Stimulated activated CD8-positive, alpha-beta memory T cell treated with anti-CD3 and anti-CD28 coated beads, Interleukin-15, amount 100 ng/mL, for 24 hours (primary cell): ENCODE measurements around the gene SLC52A1.
"Not testable (repeated sequence)": the region's sequence is repeated elsewhere in the genome, so short reads cannot be mapped to it uniquely, and the experiment has no call there.

Experiments
- DNase-seq: peaks from one replicate; pipeline ENCODE4 v3.0.0-alpha.2; 2020; ENCODE audit warnings: low read depth

The SLC52A1 gene

GRCh38 chr17:5031365-5032082 lies 3.7 kb downstream of the SLC52A1 start:
- peak; percentile 66 for DNase-seq

- not testable (repeated sequence) for DNase-seq
Measured at GRCh38 chr17:5030168-5030567, 5.1 kb downstream of the SLC52A1 start.

DNA sequence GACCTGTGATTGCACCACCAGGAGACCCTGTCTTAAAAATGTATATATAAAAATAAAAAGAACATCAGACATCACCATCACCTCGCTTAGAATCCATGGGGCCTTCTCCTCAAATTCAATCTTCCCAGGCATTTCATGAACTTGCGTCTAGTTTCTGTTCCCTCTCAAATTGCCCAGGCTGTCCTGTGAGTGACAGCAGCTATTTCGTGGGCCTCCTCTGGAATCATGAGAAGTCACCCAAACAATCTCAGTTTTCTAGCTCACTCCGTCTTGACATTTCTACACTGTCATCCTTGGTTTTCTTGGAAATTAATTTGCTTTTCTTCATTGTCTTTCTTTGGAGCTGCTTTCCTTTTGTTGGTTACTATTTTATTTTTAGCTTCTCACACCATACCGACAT lies 7.3 kb downstream of the SLC52A1 start:
- no peak for DNase-seq

- no peak for DNase-seq
Measured at GRCh38 chr17:5027299-5027698, 7.9 kb downstream of the SLC52A1 start.

GRCh38 chr17:5024604-5025003 lies 10.6 kb downstream of the SLC52A1 start:
- no peak for DNase-seq

- no peak for DNase-seq
Measured at GRCh38 chr17:5023588-5024147, 11.6 kb downstream of the SLC52A1 start.

GRCh38 chr17:5022171-5022711 lies 13.0 kb downstream of the SLC52A1 start:
- no peak for DNase-seq

GRCh38 chr17:5020502-5021023 lies 14.7 kb downstream of the SLC52A1 start:
- DNase-seq, result no peak

DNA sequence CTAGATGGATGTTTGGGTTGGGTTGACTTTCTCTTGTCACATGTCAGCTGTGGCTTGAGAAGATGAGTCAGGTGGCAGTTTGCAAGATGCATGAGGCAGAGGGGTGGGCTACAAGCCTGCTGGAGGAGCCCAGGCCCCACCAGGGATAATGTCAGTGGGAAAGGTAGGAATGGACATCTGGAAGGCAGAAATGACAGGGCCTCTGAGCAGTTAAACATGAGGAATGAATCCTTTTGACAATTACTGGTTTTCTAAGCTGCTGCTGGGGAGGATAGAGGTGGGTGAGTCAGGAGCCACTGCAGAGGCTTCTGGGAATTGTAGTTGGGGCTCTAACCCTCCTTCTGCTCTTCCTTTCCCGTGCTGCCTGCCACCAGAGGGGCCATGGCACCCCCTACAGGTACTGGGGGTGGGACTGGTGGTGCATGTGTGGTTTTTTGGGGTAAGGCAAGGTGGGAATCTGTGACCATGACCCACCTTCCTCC lies 15.7 kb downstream of the SLC52A1 start:
- no peak for DNase-seq

DNA sequence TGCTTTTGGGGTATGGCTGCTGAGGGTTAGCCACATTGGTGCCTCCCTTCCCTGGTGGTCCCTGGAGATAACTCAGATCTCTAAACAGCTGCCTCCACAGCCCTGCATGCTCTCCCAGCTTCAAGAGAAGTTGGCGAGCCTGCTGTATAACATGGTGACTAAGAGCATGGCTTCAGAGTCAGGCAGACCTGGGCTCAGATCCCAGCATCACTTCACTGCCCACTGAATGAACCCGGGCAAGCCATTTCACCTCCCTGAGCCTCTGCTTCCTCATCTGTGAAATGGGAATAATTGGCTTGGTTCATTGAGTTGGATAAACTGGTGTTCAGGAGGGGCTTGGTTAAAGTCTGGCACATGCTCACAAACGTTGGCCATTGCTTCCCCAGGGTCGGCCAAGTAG lies 20.9 kb downstream of the SLC52A1 start:
- DNase-seq, result no peak

DNA sequence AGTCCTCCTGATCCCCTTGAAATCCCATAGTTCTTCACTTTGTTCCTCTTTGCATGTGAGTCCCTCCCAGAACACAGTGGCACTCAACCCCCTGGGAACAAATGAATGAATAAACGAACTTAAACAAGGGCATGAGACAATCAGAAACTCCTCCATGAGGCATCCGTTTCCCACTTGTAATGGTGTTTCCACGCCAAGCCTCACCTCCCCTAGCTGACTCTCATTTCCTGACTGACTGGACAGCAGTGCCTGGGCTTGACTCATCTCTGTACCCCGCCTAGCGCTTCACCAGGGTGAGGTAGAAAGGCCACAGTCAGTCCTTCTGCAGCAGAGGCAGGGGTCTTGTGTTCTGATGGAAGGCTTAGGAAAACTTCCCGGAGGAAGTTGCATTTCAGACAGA lies 23.3 kb downstream of the SLC52A1 start:
- DNase-seq, result no peak

- no peak for DNase-seq
Measured at GRCh38 chr17:5003214-5003867, 31.9 kb downstream of the SLC52A1 start.

- DNase-seq, result no peak
Measured at GRCh38 chr17:5002121-5002788, 33.0 kb downstream of the SLC52A1 start.

DNA sequence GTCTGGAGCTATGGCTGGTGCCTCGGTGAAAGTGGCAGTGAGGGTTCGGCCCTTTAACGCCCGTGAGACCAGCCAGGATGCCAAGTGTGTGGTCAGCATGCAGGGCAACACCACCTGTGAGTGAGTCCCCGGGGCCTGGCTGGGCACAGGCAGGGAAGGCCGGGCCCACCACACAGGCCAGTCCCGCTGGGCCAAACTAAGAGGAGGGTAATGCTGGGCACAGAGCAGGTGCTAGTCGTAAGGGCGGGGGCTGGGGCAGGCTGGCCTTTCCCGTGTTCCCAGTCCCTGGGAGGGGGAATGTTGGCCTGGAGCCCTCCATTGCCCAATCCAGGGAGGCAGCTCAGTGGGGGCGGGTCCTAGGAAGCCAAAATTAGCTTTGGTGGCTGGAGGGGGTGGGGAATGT lies 35.0 kb downstream of the SLC52A1 start:
- no peak for DNase-seq

DNA sequence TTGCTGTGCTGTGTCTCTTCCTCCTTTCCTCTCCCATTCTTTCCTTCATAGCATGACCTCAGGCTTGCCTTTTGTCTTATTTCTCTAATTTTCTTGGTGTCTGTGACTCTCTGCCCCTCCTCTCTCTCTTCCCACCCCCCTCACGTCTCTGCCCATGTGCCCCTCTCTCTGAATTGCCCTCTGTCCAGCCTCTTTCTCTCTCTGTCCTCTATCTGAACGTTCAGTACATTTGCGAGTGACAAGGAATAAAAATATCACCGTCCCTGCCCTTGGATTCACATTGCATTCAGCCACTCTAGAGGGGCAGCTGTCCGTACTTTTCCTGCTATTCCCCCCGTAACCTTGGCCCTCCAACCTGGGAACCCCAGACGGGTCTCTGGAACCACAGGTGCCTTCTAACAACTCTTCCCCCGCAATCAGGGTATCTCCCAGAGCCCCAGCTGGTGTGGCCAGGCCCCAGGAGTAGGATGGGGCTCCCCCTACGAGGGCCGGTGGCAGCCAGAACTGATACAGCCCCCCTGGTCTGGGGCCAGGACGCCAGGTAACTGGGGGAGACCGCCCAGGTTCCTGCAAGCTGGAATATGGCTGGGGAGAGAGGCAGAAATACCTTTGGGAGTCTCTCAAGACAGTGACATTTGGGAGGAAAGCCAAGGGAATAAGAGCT lies 35.7 kb downstream of the SLC52A1 start:
- DNase-seq, result no peak

DNA sequence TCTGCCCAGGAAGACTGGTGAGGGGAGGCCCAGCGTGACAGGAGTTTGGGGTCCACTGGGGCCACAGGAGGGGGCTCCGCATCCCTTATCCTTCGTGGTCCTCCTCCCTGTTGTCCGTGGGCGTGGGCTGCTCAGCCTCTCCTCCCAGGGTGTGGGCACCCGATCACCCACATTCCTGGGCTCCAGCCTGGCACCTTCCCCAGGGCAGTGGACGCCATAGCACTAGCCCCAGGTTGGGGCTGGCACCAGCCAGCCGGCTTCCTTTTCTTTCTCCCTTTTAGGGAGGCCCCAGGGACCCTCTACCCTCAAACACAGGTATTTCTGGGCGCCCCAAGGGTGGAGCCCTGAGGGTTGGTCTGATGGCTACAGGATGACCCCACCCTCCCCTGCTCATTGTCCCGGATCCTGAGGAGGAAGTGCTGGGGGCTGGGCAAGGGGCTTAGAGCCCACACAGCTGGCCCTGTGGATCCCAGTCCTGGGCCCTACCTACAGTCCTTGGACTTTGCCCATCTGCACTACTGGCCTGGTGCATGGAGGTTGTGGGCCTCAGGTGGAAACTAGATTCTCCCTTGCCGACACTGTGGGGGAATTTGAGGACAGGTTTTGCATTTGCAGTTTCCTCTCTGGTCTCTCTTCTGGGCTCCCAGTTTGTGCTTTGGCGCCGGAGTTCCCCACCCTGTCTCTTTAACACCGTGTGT lies 36.3 kb downstream of the SLC52A1 start:
- no peak for DNase-seq

DNA sequence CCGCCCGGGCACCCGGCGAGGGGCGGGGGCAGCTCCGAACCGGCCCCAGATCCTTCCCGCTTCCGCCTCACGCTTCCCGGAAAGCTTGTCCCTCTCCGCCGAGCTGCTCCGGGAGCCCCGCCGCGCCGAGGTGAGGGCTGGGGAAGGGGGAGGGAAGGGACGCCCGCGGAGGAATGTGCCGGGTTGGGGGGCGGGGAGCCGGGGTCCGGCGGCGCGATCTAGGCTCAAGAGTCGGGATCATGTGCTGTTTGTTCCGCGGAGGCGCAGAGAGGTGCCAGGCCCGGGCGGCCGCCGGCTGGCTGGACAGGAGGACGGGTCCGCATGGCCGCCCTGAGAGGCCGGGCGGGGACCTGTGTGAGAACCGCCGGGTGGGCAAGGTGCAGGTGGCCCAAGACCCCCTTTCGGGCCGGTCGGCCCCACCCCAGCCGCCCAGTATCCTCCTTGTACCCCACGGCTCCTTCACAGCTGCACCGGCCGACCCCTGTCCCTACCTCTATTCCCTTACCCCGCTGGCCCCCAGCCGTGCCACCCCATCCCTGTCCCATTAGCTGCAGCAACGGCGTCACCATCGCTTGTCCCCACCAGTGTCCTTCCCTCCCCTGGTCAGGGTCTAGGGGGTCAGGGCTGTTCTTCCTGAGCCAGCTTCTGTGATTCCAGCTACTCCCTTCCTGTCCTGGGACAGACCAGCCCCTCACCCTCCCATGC lies 37.0 kb downstream of the SLC52A1 start:
- no peak for DNase-seq

- DNase-seq, result peak; percentile 78
Measured at GRCh38 chr17:4997302-4998026, 37.8 kb downstream of the SLC52A1 start, which contains the start of the genes INCA1 and KIF1C. Gene INCA1 (minus strand): TSS chr17:4997522. CDS start chr17:4994437, 3,085 bp downstream. Gene KIF1C (plus strand): TSS chr17:4997950. CDS start chr17:5000247, 2,297 bp downstream.

DNA sequence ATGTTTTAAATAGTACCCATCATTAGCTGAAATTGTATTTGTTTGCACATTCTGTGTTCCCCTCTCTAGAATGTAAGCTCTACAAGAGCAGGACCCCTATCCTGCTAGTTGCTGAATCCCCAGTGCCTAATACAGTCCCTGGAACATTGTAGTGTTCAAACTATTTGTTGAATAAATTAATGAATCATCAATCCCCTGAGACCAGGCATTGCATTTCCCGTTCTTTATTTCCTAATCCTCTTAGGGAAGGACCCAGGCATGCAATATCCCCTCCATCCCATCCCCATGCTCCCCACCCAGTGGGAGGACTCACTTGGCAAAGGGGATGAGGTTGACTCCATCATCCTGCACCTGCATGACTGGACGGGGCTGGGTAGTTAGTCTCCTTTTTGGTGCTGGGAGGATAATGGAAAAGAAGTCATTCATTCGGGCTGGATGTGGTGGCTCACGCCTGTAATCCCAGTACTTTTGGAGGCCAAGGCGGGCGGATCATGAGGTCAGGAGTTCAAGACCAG lies 41.1 kb downstream of the SLC52A1 start:
- no peak for DNase-seq
